ENCODE results near the gene SHISA6. TPM values are rescaled to one million over a fixed set of nuclear protein-coding genes. Genes with fewer than 3 reads are reported as not detected.

The SHISA6 gene
- total RNA-seq, 1 experiment from 2014 or later: 40.0 TPM

DNA sequence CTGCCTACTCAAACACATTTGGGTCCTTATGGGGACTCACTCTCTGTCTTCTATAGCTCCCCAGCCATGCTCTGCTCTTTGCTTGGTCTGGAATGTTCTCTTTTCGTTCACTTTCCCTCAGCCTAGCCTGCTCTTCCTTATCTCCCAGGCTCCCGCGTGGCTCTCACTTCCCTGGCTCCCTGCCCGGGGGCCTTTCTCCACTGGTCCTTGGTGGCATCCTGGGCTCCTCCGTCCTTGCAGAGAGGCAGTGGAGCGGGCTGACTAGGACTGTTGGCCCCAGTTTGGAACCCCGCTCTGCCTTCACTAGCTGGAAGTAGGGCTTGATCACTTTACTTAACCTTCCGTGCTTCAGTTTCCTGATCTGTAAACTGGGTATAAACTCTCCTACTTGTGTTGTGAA, 31.2 kb downstream of the SHISA6 start:
- no peak overlapping the region for H3K27ac ChIP-seq (ENCODE audit: low read depth, low read length, poor library complexity, severe bottlenecking)
- H3K4me3 ChIP-seq (ENCODE audit: low read depth, low read length, poor library complexity, severe bottlenecking): no peak overlapping the region
- BruUV-seq (replicated peaks): no TSS peak
- intact Hi-C loops (cut with micrococcal nuclease; ENCODE audit: unreplicated experiment): no loop called here
- H3K4me1 ChIP-seq (ENCODE audit: insufficient read depth, low read length, poor library complexity, severe bottlenecking): no peaks in the 10 kb centered on the region
- CTCF ChIA-PET: interaction anchor here (0.7 to 1.6 kb wide), 2 partner anchors 25 to 121 kb away, joined by 3 to 4 read pairs; no protein-coding TSS in a partner anchor
- no peaks in the 10 kb centered on the region for H3K27me3 ChIP-seq (replicated peaks; ENCODE audit: insufficient read depth, low read depth, low read length, poor library complexity)
- H3K9me3 ChIP-seq (ENCODE audit: low read depth, low read length, poor library complexity, severe bottlenecking): no peaks in the 10 kb centered on the region
- POLR2A ChIA-PET (ENCODE audit: low non-redundant PET): interaction anchor here (0.7 kb wide), 1 partner anchor 261 kb away, joined by 3 read pairs; no protein-coding TSS in a partner anchor
- DNase-seq (ENCODE audit: low spot score): no peak
- TF ChIP-seq EZH2 (IDR thresholded peaks at IDR 0.05; ENCODE audit: borderline replicate concordance, low read depth, low read length, poor library complexity, severe bottlenecking): no peak
- TF ChIP-seq, protein P1, sequence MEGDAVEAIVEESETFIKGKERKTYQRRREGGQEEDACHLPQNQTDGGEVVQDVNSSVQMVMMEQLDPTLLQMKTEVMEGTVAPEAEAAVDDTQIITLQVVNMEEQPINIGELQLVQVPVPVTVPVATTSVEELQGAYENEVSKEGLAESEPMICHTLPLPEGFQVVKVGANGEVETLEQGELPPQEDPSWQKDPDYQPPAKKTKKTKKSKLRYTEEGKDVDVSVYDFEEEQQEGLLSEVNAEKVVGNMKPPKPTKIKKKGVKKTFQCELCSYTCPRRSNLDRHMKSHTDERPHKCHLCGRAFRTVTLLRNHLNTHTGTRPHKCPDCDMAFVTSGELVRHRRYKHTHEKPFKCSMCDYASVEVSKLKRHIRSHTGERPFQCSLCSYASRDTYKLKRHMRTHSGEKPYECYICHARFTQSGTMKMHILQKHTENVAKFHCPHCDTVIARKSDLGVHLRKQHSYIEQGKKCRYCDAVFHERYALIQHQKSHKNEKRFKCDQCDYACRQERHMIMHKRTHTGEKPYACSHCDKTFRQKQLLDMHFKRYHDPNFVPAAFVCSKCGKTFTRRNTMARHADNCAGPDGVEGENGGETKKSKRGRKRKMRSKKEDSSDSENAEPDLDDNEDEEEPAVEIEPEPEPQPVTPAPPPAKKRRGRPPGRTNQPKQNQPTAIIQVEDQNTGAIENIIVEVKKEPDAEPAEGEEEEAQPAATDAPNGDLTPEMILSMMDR (conservative IDR thresholded peaks at IDR 0.05; ENCODE audit: low read depth, low read length): no peak
- peaks cover 57% of the 10 kb centered on the region for H3K36me3 ChIP-seq (ENCODE audit: insufficient read depth, low read length, poor library complexity, severe bottlenecking)

DNA sequence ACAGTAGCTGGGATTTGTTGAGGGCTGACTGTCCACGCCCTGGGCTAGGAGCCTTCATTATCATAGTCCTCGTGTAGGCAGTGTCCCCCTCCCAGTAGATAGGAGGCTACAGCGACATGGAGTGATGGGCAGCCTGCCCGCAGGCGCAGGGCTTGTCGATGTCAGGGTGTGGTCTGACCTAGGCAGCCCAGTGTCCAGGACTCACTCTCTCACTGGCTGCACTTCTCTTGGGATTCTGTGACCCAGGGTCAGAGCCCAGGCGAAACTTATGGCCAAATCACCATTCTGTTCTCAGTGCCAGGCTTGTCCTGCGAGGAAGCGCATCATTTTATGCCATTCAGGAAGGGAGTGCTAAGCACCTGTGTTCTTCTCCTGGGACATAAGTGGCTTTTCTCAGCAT, 32.6 kb downstream of the SHISA6 start:
- TF ChIP-seq, protein P1 (conservative IDR thresholded peaks at IDR 0.05; ENCODE audit: low read depth, low read length): no peak
- TF ChIP-seq EZH2 (IDR thresholded peaks at IDR 0.05; ENCODE audit: borderline replicate concordance, low read depth, low read length, poor library complexity, severe bottlenecking): no peak
- H3K27me3 ChIP-seq (replicated peaks; ENCODE audit: insufficient read depth, low read depth, low read length, poor library complexity): no peaks in the 10 kb centered on the region
- no peak overlapping the region for H3K4me3 ChIP-seq (ENCODE audit: low read depth, low read length, poor library complexity, severe bottlenecking)
- H3K27ac ChIP-seq (ENCODE audit: low read depth, low read length, poor library complexity, severe bottlenecking): no peak overlapping the region
- no peaks in the 10 kb centered on the region for H3K9me3 ChIP-seq (ENCODE audit: low read depth, low read length, poor library complexity, severe bottlenecking)
- intact Hi-C loops (cut with micrococcal nuclease; ENCODE audit: unreplicated experiment): no loop called here
- H3K4me1 ChIP-seq (ENCODE audit: insufficient read depth, low read length, poor library complexity, severe bottlenecking): peaks cover 11% of the 10 kb centered on the region
- DNase-seq (ENCODE audit: low spot score): no peak
- no TSS peak for BruUV-seq (replicated peaks)
- ChIA-PET POLR2A (ENCODE audit: low non-redundant PET) (no interaction called here), CTCF (interaction anchor here (1.6 kb wide), 1 partner anchor 24 kb away, joined by 4 read pairs; no protein-coding TSS in a partner anchor)
- peaks cover 59% of the 10 kb centered on the region for H3K36me3 ChIP-seq (ENCODE audit: insufficient read depth, low read length, poor library complexity, severe bottlenecking)

DNA sequence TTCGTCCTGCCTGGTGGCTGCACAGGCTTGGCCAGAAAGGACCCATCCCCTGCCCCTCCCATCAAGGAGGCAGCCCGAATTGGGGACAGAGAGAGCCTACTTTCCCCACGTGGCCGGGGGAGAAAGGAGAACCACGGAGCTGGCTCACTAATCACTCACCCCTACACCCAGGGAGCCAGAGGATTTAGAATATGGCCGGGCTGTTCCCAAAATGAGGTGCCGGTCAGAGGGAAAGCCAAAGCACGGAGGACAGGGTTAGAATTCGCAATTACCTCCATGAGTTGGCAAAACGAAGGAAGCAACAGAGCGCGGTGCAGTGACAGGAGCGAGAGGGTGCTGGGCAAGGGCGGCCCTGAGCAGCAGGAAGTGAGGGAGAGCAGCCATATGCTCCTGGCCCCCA, 33.1 kb downstream of the SHISA6 start:
- no peaks in the 10 kb centered on the region for H3K9me3 ChIP-seq (ENCODE audit: low read depth, low read length, poor library complexity, severe bottlenecking)
- DNase-seq (ENCODE audit: low spot score): no peak
- H3K27ac ChIP-seq (ENCODE audit: low read depth, low read length, poor library complexity, severe bottlenecking): no peak overlapping the region
- H3K27me3 ChIP-seq (replicated peaks; ENCODE audit: insufficient read depth, low read depth, low read length, poor library complexity): no peaks in the 10 kb centered on the region
- TF ChIP-seq, protein P1 (conservative IDR thresholded peaks at IDR 0.05; ENCODE audit: low read depth, low read length): no peak
- no peak for TF ChIP-seq EZH2 (IDR thresholded peaks at IDR 0.05; ENCODE audit: borderline replicate concordance, low read depth, low read length, poor library complexity, severe bottlenecking)
- intact Hi-C loops (cut with micrococcal nuclease; ENCODE audit: unreplicated experiment): no loop called here
- H3K4me1 ChIP-seq (ENCODE audit: insufficient read depth, low read length, poor library complexity, severe bottlenecking): peaks cover 16% of the 10 kb centered on the region
- H3K4me3 ChIP-seq (ENCODE audit: low read depth, low read length, poor library complexity, severe bottlenecking): no peak overlapping the region
- CTCF ChIA-PET: no interaction called here
- peaks cover 59% of the 10 kb centered on the region for H3K36me3 ChIP-seq (ENCODE audit: insufficient read depth, low read length, poor library complexity, severe bottlenecking)
- BruUV-seq (replicated peaks): no TSS peak
- POLR2A ChIA-PET (ENCODE audit: low non-redundant PET): no interaction called here

Data from A673 (cell line).